HG02973 (cell line): Measurements from ENCODE around the gene IGSF6.
"Not testable (repeated sequence)": the region's sequence is repeated elsewhere in the genome, so short reads cannot be mapped to it uniquely, and the experiment has no call there.

Experiments used
- ATAC-seq: cut with Tn5 transposase; IDR thresholded peaks from one replicate; pipeline ENCODE4 v1.9.1; 2021; ENCODE audit warnings: moderate library complexity; ENCODE audit not compliant: unreplicated experiment

The IGSF6 gene

DNA sequence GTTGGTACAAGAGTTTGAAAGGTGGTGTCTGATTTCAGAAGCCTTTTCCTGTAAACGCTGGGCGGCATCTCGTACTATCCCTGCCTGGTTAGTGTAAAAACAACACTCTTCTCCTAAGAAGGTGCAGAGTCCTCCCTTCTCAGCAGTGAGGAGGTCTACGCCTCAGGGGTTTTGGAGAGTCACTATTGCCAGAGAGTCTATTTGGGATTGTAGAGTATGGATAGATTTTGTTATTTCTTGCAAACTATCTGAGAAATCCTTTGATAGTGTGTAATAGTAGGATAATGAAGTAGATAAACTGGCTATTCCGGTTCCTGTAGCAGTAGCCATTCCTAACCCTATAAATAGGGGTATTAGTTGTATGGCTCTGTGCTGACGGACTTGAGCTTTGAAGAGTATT is 21.5 kb downstream of the IGSF6 start:
- not testable (repeated sequence) for ATAC-seq

DNA sequence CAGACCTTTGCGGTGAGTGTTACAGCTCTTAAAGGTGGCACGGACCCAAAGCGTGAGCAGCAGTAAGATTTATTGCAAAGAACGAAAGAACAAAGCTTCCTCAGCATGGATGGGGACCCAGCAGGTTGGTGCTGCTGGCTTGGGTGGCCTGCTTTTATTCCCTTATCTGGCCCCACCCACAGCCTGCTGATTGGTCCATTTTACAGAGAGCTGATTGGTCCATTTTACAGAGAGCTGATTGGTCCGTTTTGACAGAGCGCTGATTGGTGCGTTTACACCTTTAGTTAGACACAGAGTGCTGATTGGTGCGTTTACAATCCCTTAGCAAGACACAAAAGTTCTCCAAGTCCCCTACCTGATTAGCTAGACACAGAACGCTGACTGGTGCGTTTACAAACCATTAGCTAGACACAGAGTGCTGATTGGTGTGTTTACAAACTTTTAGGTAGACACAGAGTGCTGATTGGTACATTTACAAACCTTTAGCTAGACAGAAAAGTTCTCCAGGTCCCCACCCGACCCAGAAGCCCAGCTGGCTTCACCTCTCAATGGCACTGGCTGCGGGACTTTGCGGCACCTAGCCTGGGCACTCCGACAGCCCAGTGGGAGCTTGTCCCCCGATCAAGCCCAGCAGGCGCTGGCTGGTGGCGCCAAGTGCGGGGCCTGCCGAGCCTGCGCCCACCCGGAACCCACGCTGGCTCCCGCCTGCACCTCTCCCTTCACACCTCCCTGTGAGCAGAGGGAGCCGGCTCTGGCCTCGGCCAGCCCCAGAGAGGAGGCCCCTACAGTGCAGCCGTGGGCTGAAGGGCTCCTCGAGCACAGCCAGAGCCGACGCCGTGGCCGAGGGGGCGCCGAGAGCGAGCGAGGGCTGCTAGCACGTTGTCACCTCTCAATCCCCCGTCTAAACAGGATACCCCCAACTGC is 22.5 kb downstream of the IGSF6 start:
- ATAC-seq: not testable (repeated sequence)

DNA sequence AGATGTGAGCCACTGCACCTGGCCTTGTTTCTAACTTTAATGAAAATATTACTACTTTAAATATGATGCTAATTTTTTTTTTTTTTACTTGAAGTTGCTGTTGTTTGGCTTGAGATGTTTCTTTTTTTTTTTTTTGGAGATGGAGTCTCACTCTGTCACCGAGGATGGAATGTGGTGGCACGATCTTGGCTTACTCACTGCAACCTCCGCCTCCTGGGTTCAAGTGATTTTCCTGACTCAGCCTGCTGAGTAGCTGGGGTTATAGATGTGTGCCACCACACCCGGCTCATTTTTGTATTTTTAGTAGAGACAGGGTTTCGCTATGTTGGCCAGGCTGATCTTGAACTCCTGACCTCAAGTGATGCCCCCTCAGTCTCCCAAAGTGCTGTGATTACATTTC is 23.6 kb downstream of the IGSF6 start:
- no peak for ATAC-seq

DNA sequence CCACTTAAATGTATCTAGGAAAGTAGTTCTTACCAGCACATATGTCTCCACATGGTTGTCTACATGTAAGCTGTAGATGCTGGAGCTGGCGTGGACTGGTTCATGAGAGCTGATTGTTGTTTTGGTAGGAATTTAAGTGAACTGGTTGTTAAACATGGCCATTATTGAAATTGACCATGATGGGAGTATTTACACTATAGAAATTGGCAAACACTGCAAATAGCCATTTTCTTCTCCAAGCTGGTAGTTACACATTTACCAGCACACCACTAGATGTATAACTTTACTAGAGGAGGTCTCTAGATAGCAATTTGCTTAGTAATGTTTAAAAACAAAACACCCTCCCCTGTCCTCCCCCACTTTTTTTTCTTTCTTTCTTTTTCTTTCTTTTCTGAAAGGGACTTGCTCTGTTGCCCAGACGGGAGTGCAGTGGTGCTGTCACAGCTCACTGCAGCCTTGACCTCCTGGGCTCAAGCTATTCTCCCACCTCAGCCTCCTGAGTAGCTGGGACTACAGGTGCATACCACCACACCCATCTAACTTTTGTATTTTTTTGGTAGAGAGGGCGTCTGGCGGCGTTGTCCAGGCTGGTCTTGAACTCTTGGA is 24.2 kb downstream of the IGSF6 start:
- no peak for ATAC-seq

DNA sequence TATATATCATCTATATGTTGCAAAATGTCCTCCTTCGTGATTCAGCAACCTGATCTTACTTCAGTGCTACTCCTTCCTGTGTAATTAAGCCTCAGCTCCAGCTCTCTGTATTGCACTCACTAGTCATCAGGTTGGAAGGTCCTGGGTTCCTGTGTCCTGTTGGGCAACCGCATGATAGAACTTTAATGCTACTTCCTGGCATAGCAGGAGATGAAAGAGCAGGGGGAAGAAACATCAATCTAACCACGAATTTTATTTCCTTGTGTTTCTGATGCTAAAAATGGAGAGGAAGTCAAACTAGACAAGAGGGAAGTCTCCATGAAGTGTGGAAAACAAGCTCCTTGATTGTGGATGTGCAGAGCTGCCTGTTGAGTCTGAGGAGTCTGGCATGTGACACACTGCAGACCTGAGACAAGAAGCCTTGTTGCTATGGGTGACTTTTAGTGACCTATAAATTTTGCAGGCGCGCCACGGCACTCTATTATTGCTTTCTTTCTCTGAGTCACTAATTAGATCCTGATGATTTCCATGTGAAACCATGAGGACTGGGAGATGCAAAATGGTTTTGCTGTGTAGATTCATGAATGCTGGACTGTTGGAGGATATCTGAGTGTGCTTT is 25.6 kb downstream of the IGSF6 start:
- ATAC-seq: no peak

DNA sequence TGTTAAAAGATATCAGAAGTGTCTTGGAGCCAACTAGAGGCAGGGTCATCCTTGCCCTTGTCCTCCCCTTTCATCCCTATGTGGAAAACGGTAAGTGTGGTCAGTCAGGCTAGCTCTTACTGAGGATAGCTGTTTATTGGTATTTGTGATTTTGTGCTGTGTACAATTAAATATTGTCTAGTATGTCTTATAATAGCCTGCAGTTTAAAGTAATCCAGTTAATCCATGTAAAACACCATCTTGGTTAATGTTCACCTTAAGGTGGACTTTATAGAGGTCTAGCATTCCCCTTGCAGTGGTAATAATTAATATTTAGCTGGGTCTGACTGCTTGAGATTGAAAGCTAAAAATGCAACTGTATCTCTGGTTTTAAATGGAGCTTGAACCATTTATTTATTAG is 27.4 kb downstream of the IGSF6 start:
- no peak for ATAC-seq

DNA sequence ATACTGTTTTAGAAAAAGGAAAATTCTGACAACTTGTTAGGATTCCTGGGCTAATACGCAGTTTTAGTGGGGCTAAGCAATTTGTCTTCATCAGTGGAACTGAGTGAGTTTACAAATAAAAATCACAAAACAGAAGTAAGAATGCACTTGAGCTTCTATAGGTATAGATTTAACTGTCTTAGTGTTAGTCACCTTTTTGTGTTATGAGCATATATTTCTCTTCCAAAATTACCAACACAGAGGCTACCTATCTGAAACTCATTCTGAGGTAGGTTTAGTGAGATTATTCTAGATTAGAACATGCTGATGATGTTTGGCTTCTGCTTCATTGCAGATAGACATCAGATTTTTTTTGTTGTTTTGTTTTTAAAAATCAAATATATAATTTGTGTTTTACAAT is 29.9 kb downstream of the IGSF6 start:
- no peak for ATAC-seq

DNA sequence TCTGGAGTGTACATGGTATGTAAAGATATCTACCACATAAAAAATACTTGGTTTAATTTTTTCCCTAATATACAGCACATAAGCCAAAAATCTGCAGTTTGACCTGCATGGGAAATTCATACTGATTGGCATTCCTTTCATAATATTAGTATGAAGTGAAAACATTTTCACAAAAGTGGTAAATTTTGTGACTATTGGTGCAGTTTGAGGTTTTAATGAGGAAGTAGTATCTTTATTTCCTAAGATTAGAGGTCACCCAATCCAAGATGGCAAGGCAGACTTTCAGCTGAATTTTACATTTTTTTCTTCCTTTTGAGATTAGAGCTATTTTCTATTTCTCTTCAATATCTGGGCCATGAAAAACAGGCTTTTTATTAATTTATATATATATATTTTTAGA is 31.8 kb downstream of the IGSF6 start:
- ATAC-seq: no peak

DNA sequence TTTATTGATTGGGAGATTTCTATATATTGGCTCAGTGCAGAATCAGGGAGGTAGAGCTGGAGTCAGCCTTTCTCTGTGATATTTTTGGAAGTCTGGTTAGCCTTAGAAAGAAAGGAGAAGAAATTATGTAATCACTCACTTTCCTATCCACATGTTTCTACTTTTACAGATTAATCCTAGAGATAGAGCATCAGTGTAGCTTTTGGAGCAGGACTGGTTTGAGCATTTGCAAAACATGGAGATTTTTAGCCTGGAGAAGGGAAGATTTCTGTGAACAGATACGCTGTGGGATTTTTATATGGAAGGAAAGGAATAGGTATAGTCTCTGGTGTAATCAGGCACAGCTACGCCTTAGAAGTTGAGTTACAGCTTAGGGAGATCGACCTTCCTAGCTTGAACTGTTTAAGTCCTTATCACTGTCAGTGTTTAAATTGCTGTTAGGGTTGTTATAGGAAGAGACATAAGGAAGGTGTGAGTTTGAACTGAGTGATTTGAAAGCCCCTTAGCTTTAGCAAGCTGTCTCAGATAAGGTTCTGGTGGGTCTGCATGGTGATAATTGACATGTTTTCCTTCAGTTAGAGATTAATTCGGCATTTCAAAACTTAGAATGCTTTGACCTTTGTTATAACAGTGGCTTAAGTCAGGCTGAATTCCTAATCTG is 32.5 kb downstream of the IGSF6 start:
- no peak for ATAC-seq

DNA sequence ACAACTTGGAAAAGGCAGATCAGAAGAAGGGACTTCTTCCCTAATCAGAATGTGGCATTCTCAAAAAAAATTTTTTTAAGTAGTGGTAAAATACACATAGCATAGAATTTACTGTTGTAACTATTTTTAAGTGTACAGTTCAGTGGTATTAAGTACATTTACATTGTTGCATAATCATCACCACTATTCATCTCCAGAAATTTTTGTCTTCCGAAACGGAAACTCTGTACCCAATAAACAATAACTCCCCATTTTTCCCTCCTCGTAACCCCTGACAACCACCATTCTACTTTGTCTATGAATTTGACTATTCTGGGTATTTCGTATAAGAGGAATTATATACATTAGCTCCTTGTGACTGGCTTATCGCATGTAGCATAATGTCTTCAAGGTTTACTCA is 34.1 kb downstream of the IGSF6 start:
- ATAC-seq: no peak

DNA sequence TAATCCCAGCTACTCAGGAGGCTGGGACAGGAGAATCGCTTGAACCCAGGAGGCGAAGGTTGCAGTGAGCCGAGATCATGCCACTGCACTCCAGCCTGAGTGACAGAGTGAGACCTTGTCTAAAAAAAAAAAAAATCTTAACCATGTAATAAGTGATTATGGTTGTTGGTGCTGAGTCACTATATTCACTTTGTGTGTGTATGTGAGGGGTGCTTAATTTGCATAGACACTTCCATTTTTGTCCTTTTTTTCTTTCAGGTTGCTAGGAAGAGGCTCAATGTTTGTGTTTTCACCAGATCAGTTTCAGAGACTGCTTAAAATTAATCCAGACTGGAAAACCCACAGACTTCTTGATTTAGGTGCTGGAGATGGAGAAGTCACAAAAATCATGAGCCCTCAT is 34.8 kb downstream of the IGSF6 start:
- no peak for ATAC-seq

DNA sequence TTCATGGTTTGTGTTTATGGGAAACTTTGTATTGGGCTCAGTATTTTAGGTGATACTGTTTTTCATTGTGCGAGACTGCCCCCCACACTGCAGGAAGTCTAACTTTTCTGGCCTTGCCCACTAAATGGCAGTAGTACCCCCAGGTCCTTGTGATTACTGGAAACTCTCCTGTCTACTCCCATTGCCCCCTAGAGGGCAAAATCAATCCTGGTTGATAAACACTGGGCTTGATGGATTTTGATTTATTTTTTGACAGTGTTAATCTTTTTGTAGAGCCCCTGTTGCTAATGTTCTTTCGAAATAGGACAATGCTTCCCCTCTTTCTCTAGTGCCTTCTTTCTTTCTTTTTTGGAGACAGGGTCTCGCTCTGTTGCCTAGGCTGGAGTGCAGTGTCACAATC is 37.5 kb downstream of the IGSF6 start:
- ATAC-seq: no peak

DNA sequence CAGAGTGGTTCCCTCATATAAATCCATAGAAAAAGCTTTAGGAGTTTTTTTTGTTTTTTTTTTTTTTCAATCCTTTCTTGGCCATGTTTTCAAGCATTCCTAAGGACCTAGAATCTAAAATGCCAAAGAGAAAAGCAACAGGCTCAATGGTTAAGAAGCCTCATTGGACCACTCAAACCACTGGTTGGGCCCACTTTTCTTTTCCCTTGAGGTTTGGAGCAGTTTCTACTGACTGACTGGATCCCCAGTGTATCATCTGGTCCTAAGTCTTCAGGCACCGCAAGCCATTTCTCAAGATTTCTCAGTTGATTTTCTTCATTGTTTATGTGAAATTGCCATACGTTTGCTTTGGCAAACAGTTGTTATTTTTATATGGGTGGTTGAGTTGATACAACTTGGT is 38.6 kb downstream of the IGSF6 start:
- ATAC-seq: no peak

DNA sequence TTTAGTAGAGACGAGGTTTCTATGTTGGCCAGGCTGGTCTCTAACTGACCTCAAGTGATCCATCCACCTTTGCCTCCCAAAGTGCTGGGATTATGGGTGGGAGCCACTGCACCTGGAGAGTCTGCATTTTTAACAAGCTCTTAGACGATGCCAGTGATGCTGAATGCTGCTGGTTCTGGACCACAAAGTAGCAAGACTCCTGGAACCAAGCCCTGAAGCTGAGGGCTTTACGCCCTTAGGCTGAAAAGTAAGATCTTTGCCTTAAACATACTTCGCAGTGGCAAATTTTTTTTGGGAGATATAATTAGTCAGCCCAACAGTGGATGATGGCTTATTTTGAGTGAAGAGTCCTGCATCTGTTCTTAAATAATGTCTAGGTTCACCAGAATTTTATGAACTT is 39.0 kb downstream of the IGSF6 start:
- no peak for ATAC-seq

DNA sequence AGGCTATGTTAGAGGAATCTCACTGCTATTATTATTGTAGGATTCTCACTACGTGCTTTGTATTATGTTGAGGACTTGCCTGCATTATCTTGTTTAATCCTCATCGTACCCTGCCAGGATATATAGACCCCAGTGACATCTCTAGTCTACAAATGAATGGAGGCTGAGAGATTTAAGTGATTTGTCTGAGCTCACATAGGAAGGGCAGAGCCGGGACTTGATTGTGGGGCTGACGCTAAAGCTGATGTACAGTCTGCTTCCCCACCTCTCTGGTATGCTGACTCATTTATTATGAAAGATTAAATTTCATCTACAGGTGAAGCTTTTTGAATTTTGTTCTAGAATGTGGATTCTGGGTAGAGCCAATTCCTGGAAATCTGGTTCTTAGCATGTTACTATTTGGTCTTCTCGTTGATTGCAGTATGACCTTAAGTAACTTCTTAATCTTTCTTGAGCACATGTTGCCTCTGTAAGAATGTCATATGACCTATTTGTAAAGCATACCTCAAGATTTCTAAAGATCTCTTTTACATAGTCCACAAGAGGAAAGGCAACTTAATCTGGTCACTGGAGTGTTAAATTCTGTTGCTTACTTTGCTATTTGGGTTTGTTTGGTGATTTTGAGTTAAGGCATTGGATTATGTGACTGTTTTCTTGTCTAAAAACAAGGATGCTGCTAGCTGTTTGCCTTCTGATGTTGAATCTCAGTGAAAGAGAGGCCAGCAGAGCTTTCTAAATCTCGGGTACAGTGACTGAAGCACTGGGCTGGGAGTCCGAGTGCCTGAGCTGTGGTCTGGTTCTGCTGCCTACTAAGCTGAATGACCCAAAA is 40.6 kb downstream of the IGSF6 start:
- no peak for ATAC-seq

DNA sequence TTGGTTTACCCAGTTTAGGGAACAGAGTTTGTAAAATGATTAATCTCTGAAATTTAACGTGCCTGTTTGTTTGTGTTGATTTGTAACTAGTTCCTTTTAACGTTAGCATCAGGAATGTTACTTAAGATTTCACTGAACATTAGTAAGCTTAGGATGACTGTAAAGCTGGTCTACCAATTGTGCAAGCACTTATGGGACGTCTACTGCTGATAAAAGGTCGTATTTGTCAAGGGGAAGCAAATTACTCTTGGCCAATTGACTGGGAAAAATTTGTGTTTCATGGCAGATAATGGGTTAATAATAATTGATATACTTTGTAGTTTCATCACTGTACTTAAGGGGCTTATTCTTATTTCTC is 41.2 kb downstream of the IGSF6 start:
- no peak for ATAC-seq

DNA sequence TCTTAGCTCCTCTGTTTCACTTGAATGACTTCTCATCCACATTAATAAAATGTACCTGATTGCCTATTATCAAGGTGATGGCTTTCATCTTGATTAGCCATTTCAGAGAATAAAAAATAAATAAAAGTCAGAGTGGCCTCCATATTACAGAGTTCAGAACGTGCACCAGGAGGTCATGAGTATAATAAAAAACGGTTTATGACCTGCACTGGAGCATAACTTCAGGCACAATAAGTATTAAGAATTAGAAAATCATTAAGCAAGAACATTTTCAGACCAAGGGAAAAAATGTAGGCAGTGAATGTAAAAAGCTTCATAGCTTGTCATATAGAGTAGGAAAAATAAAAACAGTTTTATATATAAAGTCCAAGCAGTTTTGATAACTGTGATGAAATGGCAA is 41.6 kb downstream of the IGSF6 start:
- ATAC-seq: no peak

DNA sequence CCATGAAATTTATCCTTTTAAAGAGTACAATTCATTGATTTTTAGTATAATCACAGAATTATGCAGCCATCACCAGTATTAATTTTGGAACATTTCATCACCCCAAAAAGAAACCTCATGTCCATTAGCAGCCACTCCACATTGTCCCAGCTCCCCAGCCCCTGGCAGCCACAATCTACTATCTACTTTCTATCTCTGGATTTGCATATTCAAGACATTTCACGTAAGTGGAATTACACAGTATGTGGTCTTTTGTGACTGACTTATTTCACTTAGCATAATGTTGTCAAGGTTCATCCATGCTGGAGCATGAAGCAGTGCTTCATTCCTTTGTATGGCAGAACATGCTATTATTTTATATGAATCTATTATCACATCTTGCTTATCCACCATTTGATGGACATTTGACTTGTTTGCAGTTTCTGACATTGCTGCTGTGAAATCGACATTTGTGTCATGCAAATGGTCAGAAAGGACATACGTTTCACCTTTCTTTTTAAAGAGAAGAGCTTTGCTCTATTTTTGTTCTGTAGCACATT is 42.3 kb downstream of the IGSF6 start:
- ATAC-seq: no peak

DNA sequence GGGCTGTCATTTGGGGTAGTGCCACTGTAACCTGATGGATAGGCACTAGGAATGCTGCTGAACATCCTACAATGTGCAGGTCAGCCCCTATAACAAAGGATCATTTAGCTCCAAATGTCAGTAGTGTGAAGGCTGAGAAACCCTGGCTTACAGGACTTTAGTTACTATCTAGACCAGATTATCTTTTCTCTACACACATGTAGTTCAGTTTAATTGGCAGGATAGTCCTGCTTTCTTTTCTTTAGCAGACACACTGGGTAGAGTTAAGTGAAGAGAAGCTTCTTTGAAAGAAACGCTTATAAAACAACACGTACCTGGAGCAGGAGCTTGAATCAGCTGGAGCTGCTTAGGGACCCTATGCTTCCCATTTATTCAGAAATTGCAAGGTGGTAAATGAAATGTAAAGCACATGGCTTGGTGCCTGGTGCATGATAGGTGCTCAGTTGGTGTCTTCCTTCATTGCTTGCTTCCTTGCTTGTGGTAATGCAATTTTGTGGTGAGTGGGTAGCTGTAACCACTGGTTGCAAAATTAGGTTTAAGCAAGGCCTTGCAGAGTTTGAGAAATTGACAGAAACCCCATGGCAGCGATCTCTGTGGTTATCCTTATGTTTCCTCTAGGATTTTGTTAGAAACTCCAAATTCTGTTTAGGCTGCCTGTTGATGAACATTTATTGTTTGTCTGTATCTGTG is 43.6 kb downstream of the IGSF6 start:
- ATAC-seq: no peak

DNA sequence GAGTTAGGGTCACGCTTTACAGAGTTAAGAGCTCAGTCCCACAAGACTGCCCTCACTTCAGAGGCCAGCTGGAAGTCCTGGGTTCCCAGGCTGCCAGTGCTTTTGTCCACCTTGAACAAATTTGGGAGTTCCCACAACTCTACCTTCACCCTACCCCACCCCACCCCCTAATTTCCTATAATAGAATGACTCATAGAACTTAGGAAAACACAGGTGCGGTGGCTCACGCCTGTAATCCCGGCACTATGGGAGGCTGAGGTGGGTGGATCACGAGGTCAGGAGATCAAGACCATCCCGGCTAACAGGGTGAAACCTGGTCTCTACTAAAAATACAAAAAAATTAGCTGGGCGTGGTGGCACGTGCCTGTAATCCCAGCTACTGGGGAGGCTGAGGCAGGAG is 46.6 kb downstream of the IGSF6 start:
- not testable (repeated sequence) for ATAC-seq
